WTC11 (cell line): ENCODE data around the gene TDRD10. TPM values are rescaled to one million over a fixed set of nuclear protein-coding genes. Genes with fewer than 3 reads are reported as not detected.

Experiments used
- ATAC-seq: fragments of 200-7000 bp; cut with Tn5 transposase; 2 replicates; pipeline ENCODE4 v1.10.0; 2021; ENCODE audit warnings: mild to moderate bottlenecking, moderate library complexity
- Bru-seq: library from RNA; stranded (reverse); fragments of 400-500 nt; gene quantifications from one replicate; lab custom pipeline; 2021; lab: Mats Ljungman, UMichigan
- CTCF ChIA-PET: fragments of 300-600 bp; sonication (Branson Sonifier 250); formaldehyde crosslinking; loops from one replicate; lab custom pipeline; 2021; ENCODE audit warnings: antibody characterized with exemption; lab: Charles Lee
- POLR2A ChIA-PET: fragments of 350-600 bp; sonication (Branson Sonifier 250); formaldehyde crosslinking; loops from one replicate; lab custom pipeline; 2021; ENCODE audit warnings: antibody characterized with exemption; lab: Charles Lee
- DNase-seq: peaks from one replicate; pipeline ENCODE4 v3.0.0; 2021; ENCODE audit warnings: low spot score
- H3K27ac Mint-ChIP-seq: 2 replicates; pipeline ENCODE4 v1.8.0; 2021; ENCODE audit warnings: mixed read lengths
- H3K27me3 Mint-ChIP-seq: 2 replicates; pipeline ENCODE4 v1.8.0; 2021; ENCODE audit warnings: low read depth, mild to moderate bottlenecking, moderate library complexity, mixed read lengths
- H3K36me3 Mint-ChIP-seq: 2 replicates; pipeline ENCODE4 v1.8.0; 2021; ENCODE audit warnings: mixed read lengths
- H3K4me1 Mint-ChIP-seq: 2 replicates; pipeline ENCODE4 v1.8.0; 2022; ENCODE audit warnings: mixed read lengths
- H3K4me3 Mint-ChIP-seq: 2 replicates; pipeline ENCODE4 v1.8.0; 2021; ENCODE audit warnings: mild to moderate bottlenecking, moderate library complexity, mixed read lengths
- H3K9me3 Mint-ChIP-seq: 2 replicates; pipeline ENCODE4 v1.8.0; 2021; ENCODE audit warnings: mixed read lengths
- AFF4 ChIP-seq: sonication (generic); formaldehyde crosslinking; IDR thresholded peaks from 2 replicates; pipeline ENCODE4 v1.8.1; 2023; ENCODE audit warnings: mild to moderate bottlenecking, missing genetic modification reagents, borderline replicate concordance
- ATF2 ChIP-seq: sonication (generic); formaldehyde crosslinking; IDR thresholded peaks from 2 replicates; pipeline ENCODE4 v1.8.1; 2022; ENCODE audit warnings: low read depth, missing genetic modification reagents, borderline replicate concordance
- ATF6 ChIP-seq: sonication (generic); formaldehyde crosslinking; IDR thresholded peaks from 2 replicates; pipeline ENCODE4 v1.8.1; 2023; ENCODE audit warnings: mild to moderate bottlenecking, missing genetic modification reagents
- CBFB ChIP-seq: sonication (generic); formaldehyde crosslinking; IDR thresholded peaks from 2 replicates; pipeline ENCODE4 v1.8.1; 2022; ENCODE audit warnings: mild to moderate bottlenecking, low read depth, missing genetic modification reagents
- CREM ChIP-seq: sonication (generic); formaldehyde crosslinking; IDR thresholded peaks from 2 replicates; pipeline ENCODE4 v1.8.1; 2022; ENCODE audit warnings: mild to moderate bottlenecking, missing genetic modification reagents, moderate library complexity
- GTF2I ChIP-seq: fragments of 250-450 bp; sonication (Bioruptor Pico); conservative IDR thresholded peaks from 2 replicates; pipeline ENCODE4 v1.4.0; 2021; ENCODE audit warnings: mild to moderate bottlenecking
- IRF1 ChIP-seq: sonication (generic); formaldehyde crosslinking; IDR thresholded peaks from 2 replicates; pipeline ENCODE4 v1.8.0; 2023; ENCODE audit warnings: missing genetic modification reagents
- JAZF1 ChIP-seq: fragments of 250-450 bp; sonication (Bioruptor Pico); IDR thresholded peaks from 2 replicates; pipeline ENCODE4 v1.9.0; 2021; ENCODE audit warnings: moderate library complexity, mild to moderate bottlenecking, inconsistent platforms
- NFATC4 ChIP-seq: fragments of 250-450 bp; sonication (Bioruptor Pico); IDR thresholded peaks from 2 replicates; pipeline ENCODE4 v1.9.0; 2021; ENCODE audit warnings: mild to moderate bottlenecking
- NFE2L1 ChIP-seq: sonication (generic); formaldehyde crosslinking; IDR thresholded peaks from 2 replicates; pipeline ENCODE4 v1.8.1; 2023; ENCODE audit warnings: missing genetic modification reagents
- PREB ChIP-seq: sonication (generic); formaldehyde crosslinking; IDR thresholded peaks from 2 replicates; pipeline ENCODE4 v1.8.1; 2022; ENCODE audit warnings: mild to moderate bottlenecking, missing genetic modification reagents, moderate library complexity, borderline replicate concordance
- TCF7 ChIP-seq: sonication (generic); formaldehyde crosslinking; IDR thresholded peaks from 2 replicates; pipeline ENCODE4 v1.8.0; 2022; ENCODE audit warnings: mild to moderate bottlenecking, low read depth, missing genetic modification reagents, moderate library complexity
- TEAD1 ChIP-seq: sonication (generic); formaldehyde crosslinking; IDR thresholded peaks from 2 replicates; pipeline ENCODE4 v1.8.0; 2022; ENCODE audit warnings: mild to moderate bottlenecking, missing genetic modification reagents
- USF2 ChIP-seq: sonication (generic); formaldehyde crosslinking; IDR thresholded peaks from 2 replicates; pipeline ENCODE4 v1.8.1; 2023; ENCODE audit warnings: mild to moderate bottlenecking, missing genetic modification reagents, moderate library complexity
- ZNF121 ChIP-seq: sonication (generic); formaldehyde crosslinking; IDR thresholded peaks from 2 replicates; pipeline ENCODE4 v1.8.0; 2023; ENCODE audit warnings: missing genetic modification reagents
- ZNF219 ChIP-seq: sonication (generic); formaldehyde crosslinking; IDR thresholded peaks from 2 replicates; pipeline ENCODE4 v1.8.0; 2023; ENCODE audit warnings: missing genetic modification reagents, mild to moderate bottlenecking, borderline replicate concordance
- ZNF317 ChIP-seq: sonication (generic); formaldehyde crosslinking; IDR thresholded peaks from 2 replicates; pipeline ENCODE4 v1.8.1; 2023; ENCODE audit warnings: low read depth, mild to moderate bottlenecking, moderate library complexity, missing genetic modification reagents, borderline replicate concordance
- long read RNA-seq, 3 experiments: library from RNA in 1 of 3; library from capped mRNA in 1 of 3; library from polyadenylated mRNA in 1 of 3; unstranded in 2 of 3; stranded (forward) in 1 of 3; transcript quantifications; one replicate each; pipeline ENCODE4 v2.0.0, GENCODE V29; 2021
- total RNA-seq: library from RNA; stranded (reverse); gene quantifications from 3 replicates; pipeline ENCODE4 v1.2.3, GENCODE V29; 2021

The TDRD10 gene
- 0.09 to 0.46 TPM (median 0.25 TPM) in 3 replicates for total RNA-seq
- Bru-seq, nascent RNA = percentile 9 among the genes with signal in this experiment
- long read RNA-seq, experiment 1, partial matches to known transcripts = 0 of 1 reads
- long read RNA-seq, experiment 1, other reads (novel, unspliced or antisense) = 1 of 1 reads
- long read RNA-seq, experiment 2, partial matches to known transcripts = 0 of 1 reads
- long read RNA-seq, experiment 2, other reads (novel, unspliced or antisense) = 0 of 1 reads
- long read RNA-seq, experiment 3, partial matches to known transcripts = 0 of 1 reads
- long read RNA-seq, experiment 3, other reads (novel, unspliced or antisense) = 1 of 1 reads

- CTCF ChIA-PET = interaction anchor here (1.7 to 2.9 kb wide), 2 partner anchors 23 to 44 kb away, joined by 10 read pairs; no protein-coding TSS in a partner anchor
- peaks cover 82% of the 10 kb centered on the region for H3K27me3 Mint-ChIP-seq
- peaks cover 5% of the 10 kb centered on the region for H3K4me1 Mint-ChIP-seq
- H3K4me3 Mint-ChIP-seq = peak within 1 kb of the TSS; percentile 70
- H3K27ac Mint-ChIP-seq = no peak within 1 kb of the TSS
- peak; percentile 65 for ATAC-seq
- peak; percentile 55 for DNase-seq
- peaks cover 4% of the 10 kb centered on the region for H3K36me3 Mint-ChIP-seq
- TF ChIP-seq TEAD1 (CRISPR knock-in tag) (no peak), IRF1 (CRISPR knock-in tag) (peak; percentile 74; the same call in 1 of the 2 replicates), USF2 (CRISPR knock-in tag) (peak; percentile 83), CBFB (CRISPR knock-in tag) (no peak), PREB (CRISPR knock-in tag) (0 out of 2 replicates have a peak, but pooled peaks have one; percentile 61)
- TF ChIP-seq, all 79 proteins: peak for 3
- 0 out of 2 replicates have a peak, but pooled peaks cover 8% of the 10 kb centered on the region for H3K9me3 Mint-ChIP-seq
- POLR2A ChIA-PET = no interaction called here
Measured at GRCh38 chr1:154502066-154502743, at the start of gene TDRD10, which contains the start of gene SHE. Gene TDRD10, plus strand, starts transcription at chr1:154502219. Its CDS starts 4,685 bp downstream, at chr1:154506904. Gene SHE, minus strand, starts transcription at chr1:154502412. Its CDS starts 386 bp downstream, at chr1:154502026.

GRCh38 chr1:154453161-154453560 lies 48.9 kb upstream of the TDRD10 start:
- POLR2A ChIA-PET = no interaction called here
- Mint-ChIP-seq H3K4me3 (no peak overlapping the region), H3K27ac (no peak overlapping the region), H3K27me3 (no peaks in the 10 kb centered on the region; the same call in 1 of the 2 replicates), H3K36me3 (no peaks in the 10 kb centered on the region), H3K4me1 (no peaks in the 10 kb centered on the region), H3K9me3 (no peaks in the 10 kb centered on the region)
- ATAC-seq (no peak), DNase-seq (no peak)
- no peak for TF ChIP-seq CREM
- CTCF ChIA-PET = no interaction called here

- CTCF ChIA-PET = interaction anchor here (0.9 kb wide), 1 partner anchor 119 kb away, joined by 3 read pairs; no protein-coding TSS in a partner anchor
- H3K27me3 Mint-ChIP-seq = no peaks in the 10 kb centered on the region; the same call in 1 of the 2 replicates
- no peak overlapping the region for H3K4me3 Mint-ChIP-seq
- no peaks in the 10 kb centered on the region for H3K36me3 Mint-ChIP-seq
- H3K27ac Mint-ChIP-seq = no peak overlapping the region
- DNase-seq (no peak), ATAC-seq (no peak)
- no peaks in the 10 kb centered on the region for H3K4me1 Mint-ChIP-seq
- POLR2A ChIA-PET = no interaction called here
- TF ChIP-seq JAZF1 (CRISPR knock-in tag) (no peak), TCF7 (CRISPR knock-in tag) (no peak), ZNF219 (no peak), GTF2I (CRISPR knock-in tag) (no peak), ZNF317 (CRISPR knock-in tag) (no peak), ATF2 (CRISPR knock-in tag) (no peak), ZNF121 (CRISPR knock-in tag) (no peak), NFATC4 (CRISPR knock-in tag) (no peak), ATF6 (CRISPR knock-in tag) (no peak), AFF4 (no peak), NFE2L1 (CRISPR knock-in tag) (no peak), CBFB (CRISPR knock-in tag) (no peak)
- no peaks in the 10 kb centered on the region for H3K9me3 Mint-ChIP-seq
Measured at GRCh38 chr1:154453574-154454352, 48.3 kb upstream of the TDRD10 start.
